ENCODE results near the gene CAMK1D.

The CAMK1D gene

GRCh38 chr10:12716042-12716441 lies 366.7 kb downstream of the CAMK1D start (continued):
- TF ChIP-seq ZNF777 (tag by site-specific recombination; IDR thresholded peaks at IDR 0.05; ENCODE audit: borderline replicate concordance) = no peak
- TF ChIP-seq ZNF433 (tag by site-specific recombination; IDR thresholded peaks at IDR 0.05; ENCODE audit: low read depth) = no peak
- TF ChIP-seq ZSCAN23 (tag by site-specific recombination; IDR thresholded peaks at IDR 0.05) = no peak
- no peak for TF ChIP-seq PRDM10 (tag by site-specific recombination; IDR thresholded peaks at IDR 0.05)
- no peak for TF ChIP-seq ZNF157 (tag by site-specific recombination; IDR thresholded peaks at IDR 0.05)
- no peak for TF ChIP-seq ZNF585B (tag by site-specific recombination; IDR thresholded peaks at IDR 0.05)
- TF ChIP-seq ZNF560 (tag by site-specific recombination; IDR thresholded peaks at IDR 0.05; ENCODE audit: borderline replicate concordance) = no peak
- no peak for TF ChIP-seq ZFP3 (tag by site-specific recombination; IDR thresholded peaks at IDR 0.05; ENCODE audit: low read depth)
- TF ChIP-seq ZNF133 (tag by site-specific recombination; IDR thresholded peaks at IDR 0.05) = no peak
- no peak for TF ChIP-seq ZNF600 (tag by site-specific recombination; IDR thresholded peaks at IDR 0.05)
- no peak for TF ChIP-seq ZNF513 (tag by site-specific recombination; IDR thresholded peaks at IDR 0.05)
- no peak for TF ChIP-seq ZNF423 (tag by site-specific recombination; IDR thresholded peaks at IDR 0.05)
- no peak for TF ChIP-seq FEZF1 (tag by site-specific recombination; IDR thresholded peaks at IDR 0.05)

DNA sequence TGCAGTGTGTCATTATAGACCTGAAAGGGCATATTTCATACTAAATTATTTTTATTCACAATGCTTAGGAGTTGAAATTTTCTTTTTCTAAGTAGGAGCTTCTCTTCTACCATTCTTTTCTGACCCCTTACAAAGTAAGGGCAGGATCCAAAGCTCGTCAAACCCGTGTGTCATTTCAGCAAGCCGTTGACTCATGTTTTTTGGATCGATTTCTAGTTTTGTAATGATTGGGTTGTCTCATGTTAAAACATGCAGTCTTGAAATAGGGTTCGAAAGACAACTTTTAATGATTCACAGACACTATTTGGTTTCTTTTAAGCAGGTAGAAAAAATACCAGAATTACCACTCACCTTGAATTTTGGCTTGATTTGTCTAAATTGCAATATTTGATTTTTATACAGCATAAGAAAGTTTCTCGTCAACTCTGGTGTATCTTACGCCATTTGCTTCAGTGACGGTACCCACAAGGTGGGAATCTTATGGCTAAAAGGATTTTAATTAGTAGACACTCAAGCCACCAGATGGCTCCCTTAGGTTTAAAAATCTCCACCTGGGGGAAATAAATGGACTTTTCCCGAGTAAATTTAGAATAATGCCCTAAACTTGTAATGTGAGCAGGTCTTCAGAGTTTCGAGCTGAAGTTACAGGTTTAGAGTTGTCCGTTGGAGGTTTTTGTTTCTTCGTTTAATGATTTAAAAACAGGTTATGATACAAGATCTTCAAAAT lies 368.8 kb downstream of the CAMK1D start:
- peaks cover 16% of the 10 kb centered on the region for H3K4me1 ChIP-seq (ENCODE audit: control insufficient read depth, insufficient read depth, low read length)
- no peaks in the 10 kb centered on the region for H3K36me3 ChIP-seq (ENCODE audit: control insufficient read depth in 2 of 2, insufficient read depth in 1 of 2, low read length in 2 of 2)
- H3K27ac ChIP-seq (ENCODE audit: extremely low read depth, low read depth, low read length) = no peak overlapping the region
- H3K4me3 ChIP-seq (ENCODE audit: low read depth, low read length) = no peak overlapping the region
- POLR2A ChIA-PET = no interaction called here
- H3K9me3 ChIP-seq (ENCODE audit: control insufficient read depth, insufficient read depth, low read depth, low read length) = no peaks in the 10 kb centered on the region
- TF ChIP-seq PRDM1 (tag by site-specific recombination; IDR thresholded peaks at IDR 0.05) (no peak), ZNF654 (tag by site-specific recombination; IDR thresholded peaks at IDR 0.05; ENCODE audit: low read depth) (peak; percentile 31), ZNF501 (tag by site-specific recombination; IDR thresholded peaks at IDR 0.05) (no peak), ZBTB17 (tag by site-specific recombination; IDR thresholded peaks at IDR 0.05) (no peak)
- CTCF ChIA-PET = interaction anchor here (0.6 to 2.5 kb wide), 10 partner anchors 8 to 357 kb away, joined by 3 to 11 read pairs (median 3); no protein-coding TSS in a partner anchor

DNA sequence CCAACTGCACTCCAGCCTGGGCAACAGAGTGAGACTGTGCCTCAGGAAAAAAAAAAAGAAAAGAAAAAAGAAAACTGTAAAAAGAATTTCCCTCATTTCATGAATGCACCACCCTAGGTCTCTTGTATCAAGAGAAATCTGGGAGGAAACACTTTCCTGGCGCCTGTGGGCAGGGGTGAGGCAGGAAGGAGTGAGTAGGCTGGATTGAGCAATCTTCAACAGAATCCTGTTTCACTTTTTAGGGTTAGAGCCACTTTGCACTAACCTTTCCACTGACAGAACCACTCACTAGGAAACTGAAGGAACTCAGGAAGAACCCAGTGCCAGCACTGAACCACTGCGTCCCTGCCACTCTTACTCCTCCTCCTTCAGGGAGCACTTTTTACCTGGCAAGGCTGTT lies 370.0 kb downstream of the CAMK1D start:
- peaks cover 16% of the 10 kb centered on the region for H3K4me1 ChIP-seq (ENCODE audit: control insufficient read depth, insufficient read depth, low read length)
- POLR2A ChIA-PET = no interaction called here
- no peaks in the 10 kb centered on the region for H3K9me3 ChIP-seq (ENCODE audit: control insufficient read depth, insufficient read depth, low read depth, low read length)
- no peak overlapping the region; the same call in 1 of the 2 replicates for H3K27ac ChIP-seq (ENCODE audit: extremely low read depth, low read depth, low read length)
- CTCF ChIA-PET = interaction anchor here (1.7 to 2.5 kb wide), 3 partner anchors 9 to 183 kb away, joined by 6 to 11 read pairs (median 8); no protein-coding TSS in a partner anchor
- no peaks in the 10 kb centered on the region for H3K36me3 ChIP-seq (ENCODE audit: control insufficient read depth in 2 of 2, insufficient read depth in 1 of 2, low read length in 2 of 2)
- H3K4me3 ChIP-seq (ENCODE audit: low read depth, low read length) = no peak overlapping the region
- TF ChIP-seq ZNF366 (tag by site-specific recombination; conservative IDR thresholded peaks at IDR 0.05) (no peak), ZFHX2 (tag by site-specific recombination; conservative IDR thresholded peaks at IDR 0.05) (peak; percentile 46; the same call in 1 of the 2 replicates), ZNF549 (tag by site-specific recombination; IDR thresholded peaks at IDR 0.05) (no peak), ZNF112 (tag by site-specific recombination; IDR thresholded peaks at IDR 0.05) (no peak), ZNF473 (tag by site-specific recombination; IDR thresholded peaks at IDR 0.05) (no peak), ZNF830 (tag by site-specific recombination; IDR thresholded peaks at IDR 0.05; ENCODE audit: low read depth) (no peak)
- TF ChIP-seq, protein P1, sequence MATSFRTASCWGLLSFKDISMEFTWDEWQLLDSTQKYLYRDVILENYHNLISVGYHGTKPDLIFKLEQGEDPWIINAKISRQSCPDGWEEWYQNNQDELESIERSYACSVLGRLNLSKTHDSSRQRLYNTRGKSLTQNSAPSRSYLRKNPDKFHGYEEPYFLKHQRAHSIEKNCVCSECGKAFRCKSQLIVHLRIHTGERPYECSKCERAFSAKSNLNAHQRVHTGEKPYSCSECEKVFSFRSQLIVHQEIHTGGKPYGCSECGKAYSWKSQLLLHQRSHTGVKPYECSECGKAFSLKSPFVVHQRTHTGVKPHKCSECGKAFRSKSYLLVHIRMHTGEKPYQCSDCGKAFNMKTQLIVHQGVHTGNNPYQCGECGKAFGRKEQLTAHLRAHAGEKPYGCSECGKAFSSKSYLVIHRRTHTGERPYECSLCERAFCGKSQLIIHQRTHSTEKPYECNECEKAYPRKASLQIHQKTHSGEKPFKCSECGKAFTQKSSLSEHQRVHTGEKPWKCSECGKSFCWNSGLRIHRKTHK (tag by site-specific recombination; IDR thresholded peaks at IDR 0.05) = no peak

Data from HEK293 (cell line).